Left renal pelvis (tissue), 4 donors: ENCODE measurements around the gene MICAL1. TPM values are rescaled to one million over a fixed set of nuclear protein-coding genes. Genes with fewer than 3 reads are reported as not detected.
"Not testable (repeated sequence)": the region's sequence is repeated elsewhere in the genome, so short reads cannot be mapped to it uniquely, and the experiment has no call there.

Source experiments
- DNase-seq, 4 donors: peaks; one replicate each; pipeline ENCODE4 v3.0.0-alpha.2; 2013; ENCODE audit warnings: low read depth in 4 of 4, low spot score in 3 of 4
- polyA plus RNA-seq, 4 donors: library from polyadenylated mRNA; unstranded; fragments of 120-200 nt; gene quantifications; one replicate each; pipeline ENCODE4 v1.2.1, GENCODE V29; 2013; ENCODE audit not compliant: insufficient read length in 4 of 4

Gene MICAL1
- polyA plus RNA-seq, 4 donors = 19.1 to 45.9 (median 23.7) TPM

- no peak for DNase-seq
These were observed 22.7 kb upstream of the MICAL1 start for GRCh38 chr6:109478222-109478805.

GRCh38 chr6:109477725-109478124, 22.2 kb upstream of the MICAL1 start:
- DNase-seq = no peak

- DNase-seq = no peak
These were observed 21.6 kb upstream of the MICAL1 start for GRCh38 chr6:109477184-109477583.

GRCh38 chr6:109475625-109476024, 20.1 kb upstream of the MICAL1 start:
- DNase-seq = no peak

- no peak for DNase-seq
These were observed 19.4 kb upstream of the MICAL1 start for GRCh38 chr6:109474995-109475394.

GRCh38 chr6:109473120-109473519, 17.5 kb upstream of the MICAL1 start:
- DNase-seq = no peak

- DNase-seq = no peak
These were observed 16.8 kb upstream of the MICAL1 start for GRCh38 chr6:109472132-109472995.

GRCh38 chr6:109471105-109471810, 15.7 kb upstream of the MICAL1 start:
- DNase-seq = no peak

- no peak for DNase-seq
These were observed 14.1 kb upstream of the MICAL1 start for GRCh38 chr6:109469591-109470189.

GRCh38 chr6:109467696-109468095, 12.1 kb upstream of the MICAL1 start:
- DNase-seq = no peak

GRCh38 chr6:109466212-109466923, 10.8 kb upstream of the MICAL1 start:
- DNase-seq = no peak

GRCh38 chr6:109465772-109466171, 10.2 kb upstream of the MICAL1 start:
- no peak for DNase-seq

- DNase-seq = no peak
These were observed 6.4 kb upstream of the MICAL1 start for GRCh38 chr6:109461733-109462526.

- DNase-seq = not testable (repeated sequence)
These were observed 5.6 kb upstream of the MICAL1 start for GRCh38 chr6:109461205-109461604.

- DNase-seq = no peak
These were observed 4.7 kb upstream of the MICAL1 start for GRCh38 chr6:109460161-109460829.

GRCh38 chr6:109458774-109459531, 3.4 kb upstream of the MICAL1 start:
- DNase-seq = no peak

GRCh38 chr6:109457562-109457996, 2.0 kb upstream of the MICAL1 start:
- DNase-seq = no peak
